GM12872 (cell line): ENCODE measurements around the gene ERBB3.
A peak's percentile ranks its signal among the peaks of the same experiment; 100 is the strongest.

ENCODE experiments used
- CTCF ChIP-seq: IDR thresholded peaks from 3 replicates; pipeline ENCODE4 v1.5.1; 2011; ENCODE audit warnings: low read depth, mild to moderate bottlenecking, low read length, moderate library complexity; ENCODE audit not compliant: insufficient read depth

ERBB3 gene

DNA sequence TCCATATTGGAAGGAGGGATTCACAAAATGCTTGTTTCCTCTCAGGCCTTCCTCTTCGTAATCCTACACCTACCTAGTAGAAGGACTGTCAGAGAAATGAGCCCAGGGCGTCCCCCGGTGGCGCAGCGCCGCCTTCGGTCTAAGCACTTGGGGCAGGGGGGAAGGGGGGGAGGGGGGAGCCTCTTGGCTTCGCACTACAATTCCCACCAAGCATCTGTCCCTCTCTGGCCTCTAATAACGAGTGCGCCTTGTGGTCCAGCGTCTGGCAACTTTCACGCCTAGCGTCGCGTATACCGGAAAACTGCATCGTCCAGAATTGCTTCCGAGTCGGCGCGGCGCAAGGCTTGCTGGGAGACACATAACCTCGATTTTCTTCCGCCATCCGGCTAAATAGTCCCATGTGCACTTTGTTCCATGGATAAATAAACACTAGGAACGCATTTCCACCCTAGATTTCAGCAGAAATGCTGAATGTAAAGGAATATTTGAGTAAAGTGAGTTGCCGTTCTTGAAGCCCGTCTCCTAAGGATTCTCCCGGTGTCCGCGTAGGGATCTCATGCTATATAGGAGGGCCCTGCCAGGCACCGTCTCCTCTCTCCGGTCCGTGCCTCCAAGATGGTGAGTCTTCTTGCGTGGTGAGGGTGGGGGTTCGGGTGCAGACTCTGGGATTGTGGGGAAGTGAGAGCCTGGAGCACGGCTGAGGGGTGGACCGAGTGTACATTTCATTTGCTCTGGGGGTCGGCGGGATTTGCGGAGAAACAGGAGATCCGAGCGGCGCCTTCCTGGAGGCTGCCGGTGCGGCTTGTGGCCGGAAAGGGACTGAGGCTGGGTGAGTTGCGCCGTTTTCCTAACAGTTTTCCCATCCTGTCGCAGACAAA is 38.2 kb upstream of the ERBB3 start, which contains the start of gene RPS26:
Gene RPS26, plus strand, starts transcription at position 367 of the 878 bp plus-strand sequence. Its CDS starts 249 bp downstream, at position 616.
- peak; percentile 52; the same call in 2 of the 3 replicates for TF ChIP-seq CTCF

DNA sequence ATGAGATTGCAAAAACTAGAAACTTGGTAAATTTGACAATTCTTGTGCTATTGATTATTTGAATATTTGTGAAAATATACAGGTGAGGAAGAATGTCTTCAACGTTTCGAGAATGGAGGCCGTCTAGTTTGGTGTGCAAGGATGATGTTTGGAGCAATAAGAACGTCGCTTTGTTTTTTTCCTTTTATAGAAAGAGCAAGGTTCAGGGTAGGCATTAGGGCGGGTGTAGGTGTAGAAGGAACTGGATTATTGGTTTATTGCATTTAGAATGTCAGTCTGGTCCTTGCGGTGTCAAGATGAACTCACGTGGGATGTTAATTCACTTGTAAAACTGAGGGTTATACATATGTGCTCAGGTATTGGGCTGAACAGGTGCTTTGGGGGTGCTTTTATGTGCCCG is 37.1 kb upstream of the ERBB3 start:
- no peak for TF ChIP-seq CTCF

DNA sequence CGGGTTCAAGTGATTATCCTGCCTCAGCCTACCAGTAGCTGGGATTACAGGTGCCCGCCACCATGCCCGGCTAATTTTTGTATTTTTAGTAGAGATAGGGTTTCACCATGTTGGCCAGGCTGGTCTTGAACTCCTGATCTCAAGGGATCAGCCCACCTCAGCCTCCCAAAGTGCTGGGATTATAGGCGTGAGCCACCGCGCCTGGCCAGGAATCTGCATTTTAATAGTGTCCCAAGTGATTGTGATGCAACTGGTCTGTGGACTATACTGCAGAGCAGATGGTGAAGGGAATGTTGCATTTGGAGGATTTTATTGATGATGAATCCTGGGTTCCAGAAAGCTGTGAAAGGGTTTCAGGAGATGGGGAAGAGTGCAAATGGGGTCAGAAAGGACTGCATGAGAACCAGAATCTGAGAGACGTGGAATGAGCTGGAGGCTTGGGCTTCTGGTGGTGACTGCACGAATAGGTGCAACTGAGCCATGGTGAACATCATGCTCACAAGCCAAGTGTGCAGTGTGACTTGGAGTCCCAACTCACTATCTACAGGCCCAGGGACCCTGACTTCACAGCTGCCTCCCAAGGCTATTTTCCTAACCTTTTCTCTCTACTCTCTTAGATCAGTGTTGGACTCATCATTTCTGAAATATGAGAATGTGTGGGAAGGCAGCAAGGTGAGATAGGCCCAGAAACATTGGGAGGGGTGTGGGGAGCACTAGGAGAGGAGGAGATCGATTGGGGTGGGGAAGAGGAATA is 33.8 kb upstream of the ERBB3 start:
- TF ChIP-seq CTCF = no peak

GRCh38 chr12:56053407-56053893 is 26.5 kb upstream of the ERBB3 start:
- TF ChIP-seq CTCF = no peak

- TF ChIP-seq CTCF = no peak
Observed at GRCh38 chr12:56061982-56062381, 18.0 kb upstream of the ERBB3 start.

DNA sequence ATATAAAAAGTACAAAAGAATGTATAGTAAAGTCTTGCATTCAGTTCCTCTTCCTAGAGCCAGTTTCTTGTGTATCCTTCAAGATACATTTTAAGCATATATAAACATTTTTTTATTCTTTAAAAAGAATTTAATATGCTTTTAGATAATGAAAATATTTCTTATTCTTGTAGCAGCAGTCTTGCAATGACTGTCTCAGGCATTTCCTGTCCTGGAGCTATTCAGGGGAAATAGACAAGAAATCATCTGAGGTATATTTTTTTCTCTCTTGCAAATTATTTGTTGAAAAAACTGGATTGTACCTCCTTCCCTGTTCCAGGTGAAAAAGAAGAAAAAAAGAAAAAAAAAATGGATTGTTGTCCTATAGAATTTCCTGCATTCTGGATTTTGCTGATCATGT is 17.0 kb upstream of the ERBB3 start:
- TF ChIP-seq CTCF = no peak

- no peak for TF ChIP-seq CTCF
Observed at GRCh38 chr12:56071648-56072047, 8.3 kb upstream of the ERBB3 start.
